Astrocyte of the spinal cord (primary cell): ENCODE results near the gene NAV1.
"Not testable (repeated sequence)": the region's sequence is repeated elsewhere in the genome, so short reads cannot be mapped to it uniquely, and the experiment has no call there.

Source experiments
- DNase-seq: peaks from one replicate; pipeline ENCODE4 v3.0.0; 2011; ENCODE audit warnings: low read depth, low spot score
- H3K4me3 ChIP-seq: 2 replicates; pipeline ENCODE4 v1.5.1; 2011; ENCODE audit warnings: low read depth, mild to moderate bottlenecking, low read length, moderate library complexity
- CTCF ChIP-seq: IDR thresholded peaks from 2 replicates; pipeline ENCODE4 v1.5.1; 2012; ENCODE audit warnings: low read depth, mild to moderate bottlenecking, low read length, inconsistent platforms
- in situ Hi-C: cut with HindIII; loops from 2 replicates; pipeline ENCODE4 v1.10.0; 2017; ENCODE audit warnings: low sequenced_read_pairs

NAV1 gene

DNA sequence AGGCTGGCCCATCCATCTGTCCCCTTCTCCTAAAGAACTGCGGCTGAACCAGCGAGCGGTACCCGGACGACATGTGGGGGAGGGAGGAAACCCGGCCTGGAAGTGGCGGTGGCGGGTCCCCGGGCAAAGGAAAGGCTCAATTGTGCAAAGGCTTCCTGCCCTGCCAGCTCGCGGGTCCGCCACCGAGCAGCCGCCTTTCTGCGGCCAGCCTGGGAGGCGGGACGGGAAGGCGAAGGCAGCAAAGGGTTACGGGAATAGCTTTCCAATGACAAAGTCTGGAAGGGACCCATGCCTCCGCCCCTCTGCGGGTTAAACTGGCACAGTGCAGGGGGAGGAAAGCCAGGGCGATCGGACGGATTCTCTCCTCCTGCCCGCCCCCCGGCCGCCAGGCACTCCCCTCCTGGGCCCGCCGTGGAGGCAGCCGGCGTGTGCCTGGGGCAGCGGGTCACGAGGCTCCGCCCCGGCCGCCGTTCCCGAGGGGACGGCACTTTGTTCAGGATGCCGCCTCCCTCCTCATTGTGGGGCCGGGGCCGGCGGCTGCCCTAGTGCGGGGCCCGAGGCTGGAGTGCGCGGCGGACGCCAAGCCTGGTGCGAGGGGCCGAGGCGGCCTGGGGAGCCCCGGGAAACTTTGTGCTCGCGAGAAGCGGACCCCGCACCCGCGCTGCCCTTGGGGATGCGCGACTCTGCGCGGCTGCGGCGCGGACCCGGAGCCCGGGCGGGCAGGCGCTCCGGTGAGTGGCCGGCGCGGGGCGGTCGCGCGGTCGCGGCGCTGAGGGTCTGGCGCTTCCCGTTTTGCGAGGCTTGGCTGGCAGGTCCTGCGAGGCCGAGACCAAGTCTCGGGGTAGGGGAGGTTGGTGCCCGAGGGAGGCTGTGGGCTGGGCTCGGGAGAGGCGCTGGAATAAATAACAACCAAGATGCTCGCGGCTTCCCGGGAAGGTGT, at the start of gene NAV1:
Gene NAV1 (plus strand): TSS at position 516 of the 940 bp plus-strand sequence. CDS start 83,758 bp downstream, outside the sequence.
- in situ Hi-C loops: no loop called here
- H3K4me3 ChIP-seq: peak within 1 kb of the TSS; percentile 89
- no peak for TF ChIP-seq CTCF
- DNase-seq: peak; percentile 89

GRCh38 chr1:201489643-201490261, 49.2 kb upstream of the NAV1 start:
- no peak overlapping the region for H3K4me3 ChIP-seq
- no peak for TF ChIP-seq CTCF
- DNase-seq: no peak
- in situ Hi-C loops: no loop called here

- no peak overlapping the region for H3K4me3 ChIP-seq
- in situ Hi-C loops: no loop called here
- DNase-seq: no peak
- TF ChIP-seq CTCF: no peak
Observed at GRCh38 chr1:201490708-201491131, 48.2 kb upstream of the NAV1 start.

DNA sequence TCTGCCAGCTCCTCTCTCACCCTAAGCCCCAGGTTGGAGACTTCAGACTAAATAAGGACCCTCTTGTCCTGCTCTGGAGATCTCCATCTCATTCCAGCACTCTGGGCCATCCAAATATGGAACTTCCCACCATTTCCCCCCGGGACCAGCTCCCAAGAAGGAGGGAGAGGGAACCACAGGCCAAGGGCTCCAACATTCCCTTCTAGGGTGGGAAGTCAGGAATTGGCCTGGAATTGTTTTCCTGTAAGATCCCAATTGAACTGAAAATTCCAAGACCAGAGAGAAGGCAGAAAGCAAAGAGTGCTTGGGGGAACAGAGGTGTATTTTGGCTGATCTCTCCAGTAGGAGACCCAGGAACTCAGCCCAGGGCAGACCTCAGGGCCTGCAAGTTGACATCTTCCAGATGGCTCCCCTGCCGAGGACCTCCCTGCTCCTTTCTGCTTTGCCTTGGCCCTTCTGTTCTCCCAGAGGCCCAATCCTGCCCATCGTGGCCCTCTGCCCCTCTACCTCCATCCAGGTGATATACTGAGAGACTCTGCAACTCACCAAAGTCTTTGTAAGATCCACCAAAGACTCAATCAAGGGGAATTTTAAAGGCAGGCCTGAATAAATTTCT, 46.9 kb upstream of the NAV1 start:
- no peak overlapping the region for H3K4me3 ChIP-seq
- in situ Hi-C loops: no loop called here
- TF ChIP-seq CTCF: no peak
- DNase-seq: no peak

DNA sequence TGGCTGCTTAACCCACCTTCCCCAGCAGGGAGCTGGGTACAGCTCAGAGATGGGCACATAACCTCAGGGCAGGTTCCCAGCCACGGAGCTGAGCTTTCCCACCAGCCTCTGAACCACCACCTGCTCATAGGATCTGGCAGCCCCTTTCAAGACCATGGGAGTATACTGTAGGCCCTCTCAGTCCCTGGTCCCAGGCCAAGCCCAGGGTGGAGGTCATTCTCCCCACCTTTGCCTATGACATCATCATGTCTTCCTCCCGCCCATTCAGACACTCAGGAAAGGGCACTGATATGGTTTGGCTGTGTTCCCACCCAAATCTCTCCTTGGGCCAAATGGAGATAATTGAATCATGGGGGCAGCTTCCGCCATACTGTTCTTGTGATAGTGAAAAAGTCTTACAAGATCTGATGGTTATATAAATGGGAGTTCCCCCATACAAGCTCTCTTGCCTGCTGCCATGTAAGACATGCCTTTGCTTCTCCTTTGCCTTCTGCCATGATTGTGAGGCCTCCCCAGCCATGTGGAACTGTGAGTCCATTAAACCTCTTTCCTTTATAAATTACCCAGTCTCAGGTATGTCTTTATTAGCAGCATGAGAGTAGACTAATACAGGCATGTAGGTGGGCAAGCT, 45.8 kb upstream of the NAV1 start:
- DNase-seq, H3K4me3 ChIP-seq, in situ Hi-C loops: not testable (repeated sequence)

DNA sequence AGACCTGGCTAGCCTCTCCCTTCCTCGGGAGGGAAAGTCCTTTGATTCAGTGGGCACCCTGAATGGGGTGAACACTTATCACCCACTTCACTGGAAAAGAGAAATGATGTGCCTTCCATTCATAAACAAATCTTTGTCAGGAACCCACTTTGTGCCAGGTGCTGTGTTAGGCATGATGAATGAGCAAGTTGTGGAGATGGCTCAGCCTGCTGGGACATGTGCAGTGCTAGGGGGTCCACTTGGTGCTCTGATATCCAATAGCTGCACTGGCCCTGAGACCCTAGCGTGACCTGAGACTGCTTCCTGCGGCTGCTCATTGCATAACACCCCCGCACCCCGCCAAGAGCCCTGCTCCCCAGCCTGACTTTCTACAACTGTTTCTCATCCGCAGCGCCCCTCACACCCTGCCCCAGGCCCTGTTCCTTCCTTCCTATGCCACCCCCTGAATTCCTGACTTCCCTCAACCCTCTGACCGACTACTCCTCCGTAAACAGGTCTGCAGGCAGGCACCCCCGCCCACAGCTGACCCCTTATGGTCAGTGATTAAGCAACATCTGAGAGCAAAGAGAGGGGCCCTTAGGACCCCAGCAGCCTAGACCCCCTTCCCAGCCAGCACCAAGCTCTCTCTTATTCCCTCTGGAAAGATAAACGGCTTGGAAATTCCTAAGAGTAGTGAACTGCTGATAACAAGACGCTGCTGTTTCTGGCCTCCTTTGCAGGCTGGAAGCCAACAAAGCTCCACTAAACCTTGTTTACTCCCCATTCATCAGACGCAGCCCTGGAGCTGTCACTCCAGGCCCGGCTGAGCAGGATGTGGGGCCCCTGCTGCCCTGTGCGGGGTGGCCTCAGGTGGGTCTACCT, 44.9 kb upstream of the NAV1 start:
- no peak overlapping the region for H3K4me3 ChIP-seq
- no peak for DNase-seq
- TF ChIP-seq CTCF: no peak
- in situ Hi-C loops: no loop called here
